ENCODE results near the gene CDK8. TPM values are rescaled to one million over a fixed set of nuclear protein-coding genes. Genes with fewer than 3 reads are reported as not detected.

CDK8 gene
- total and polyA plus RNA-seq, 9 of the 15 experiments (the other 6 are each of a cell fraction or from before 2014, with no cell fraction given): 11.3 to 33.7 (median 20.3) TPM

DNA sequence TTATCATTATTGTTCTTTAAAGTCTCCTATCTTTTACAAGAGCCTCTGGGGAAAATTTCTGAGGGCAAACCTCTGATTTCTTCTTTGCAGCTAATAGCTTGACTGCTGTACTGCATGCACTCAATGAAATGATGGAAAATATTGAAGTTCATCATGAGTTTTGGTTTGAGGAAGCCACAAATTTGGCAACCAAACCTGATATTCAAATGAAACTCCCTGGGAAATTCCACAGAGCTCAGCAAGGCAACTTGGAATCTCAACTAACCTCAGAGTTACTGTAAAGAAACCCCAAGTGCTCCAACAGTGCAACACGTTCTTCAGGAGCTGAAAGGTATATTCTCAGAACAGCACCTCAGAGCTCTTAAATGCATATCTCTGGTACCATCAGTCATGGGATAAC lies 17.6 kb upstream of the CDK8 start (continued):
- TF ChIP-seq, protein P1, sequence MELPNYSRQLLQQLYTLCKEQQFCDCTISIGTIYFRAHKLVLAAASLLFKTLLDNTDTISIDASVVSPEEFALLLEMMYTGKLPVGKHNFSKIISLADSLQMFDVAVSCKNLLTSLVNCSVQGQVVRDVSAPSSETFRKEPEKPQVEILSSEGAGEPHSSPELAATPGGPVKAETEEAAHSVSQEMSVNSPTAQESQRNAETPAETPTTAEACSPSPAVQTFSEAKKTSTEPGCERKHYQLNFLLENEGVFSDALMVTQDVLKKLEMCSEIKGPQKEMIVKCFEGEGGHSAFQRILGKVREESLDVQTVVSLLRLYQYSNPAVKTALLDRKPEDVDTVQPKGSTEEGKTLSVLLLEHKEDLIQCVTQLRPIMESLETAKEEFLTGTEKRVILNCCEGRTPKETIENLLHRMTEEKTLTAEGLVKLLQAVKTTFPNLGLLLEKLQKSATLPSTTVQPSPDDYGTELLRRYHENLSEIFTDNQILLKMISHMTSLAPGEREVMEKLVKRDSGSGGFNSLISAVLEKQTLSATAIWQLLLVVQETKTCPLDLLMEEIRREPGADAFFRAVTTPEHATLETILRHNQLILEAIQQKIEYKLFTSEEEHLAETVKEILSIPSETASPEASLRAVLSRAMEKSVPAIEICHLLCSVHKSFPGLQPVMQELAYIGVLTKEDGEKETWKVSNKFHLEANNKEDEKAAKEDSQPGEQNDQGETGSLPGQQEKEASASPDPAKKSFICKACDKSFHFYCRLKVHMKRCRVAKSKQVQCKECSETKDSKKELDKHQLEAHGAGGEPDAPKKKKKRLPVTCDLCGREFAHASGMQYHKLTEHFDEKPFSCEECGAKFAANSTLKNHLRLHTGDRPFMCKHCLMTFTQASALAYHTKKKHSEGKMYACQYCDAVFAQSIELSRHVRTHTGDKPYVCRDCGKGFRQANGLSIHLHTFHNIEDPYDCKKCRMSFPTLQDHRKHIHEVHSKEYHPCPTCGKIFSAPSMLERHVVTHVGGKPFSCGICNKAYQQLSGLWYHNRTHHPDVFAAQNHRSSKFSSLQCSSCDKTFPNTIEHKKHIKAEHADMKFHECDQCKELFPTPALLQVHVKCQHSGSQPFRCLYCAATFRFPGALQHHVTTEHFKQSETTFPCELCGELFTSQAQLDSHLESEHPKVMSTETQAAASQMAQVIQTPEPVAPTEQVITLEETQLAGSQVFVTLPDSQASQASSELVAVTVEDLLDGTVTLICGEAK (IDR thresholded peaks at IDR 0.05): no peak
- TF ChIP-seq, protein P1 (CRISPR knock-in tag; IDR thresholded peaks at IDR 0.05): no peak
- TF ChIP-seq HCFC1 (IDR thresholded peaks at IDR 0.05; ENCODE audit: low read depth, low read length): no peak
- TF ChIP-seq BDP1 (IDR thresholded peaks at IDR 0.05; ENCODE audit: insufficient read depth, insufficient read length): no peak
- TF ChIP-seq HIVEP1 (CRISPR knock-in tag; IDR thresholded peaks at IDR 0.05): no peak
- TF ChIP-seq KDM5B (IDR thresholded peaks at IDR 0.05; ENCODE audit: insufficient replicate concordance, low read depth, low read length): no peak
- no peak for TF ChIP-seq POLR2AphosphoS5 (IDR thresholded peaks at IDR 0.05; ENCODE audit: control insufficient read depth, insufficient read depth, low read depth, low read length)
- TF ChIP-seq ELF4 (CRISPR knock-in tag; IDR thresholded peaks at IDR 0.05): no peak
- no peak for TF ChIP-seq NFATC3 (IDR thresholded peaks at IDR 0.05)
- no peak for TF ChIP-seq CREB1 (IDR thresholded peaks at IDR 0.05)
- TF ChIP-seq CREB1 (CRISPR knock-in tag; IDR thresholded peaks at IDR 0.05): no peak
- TF ChIP-seq, protein P2, sequence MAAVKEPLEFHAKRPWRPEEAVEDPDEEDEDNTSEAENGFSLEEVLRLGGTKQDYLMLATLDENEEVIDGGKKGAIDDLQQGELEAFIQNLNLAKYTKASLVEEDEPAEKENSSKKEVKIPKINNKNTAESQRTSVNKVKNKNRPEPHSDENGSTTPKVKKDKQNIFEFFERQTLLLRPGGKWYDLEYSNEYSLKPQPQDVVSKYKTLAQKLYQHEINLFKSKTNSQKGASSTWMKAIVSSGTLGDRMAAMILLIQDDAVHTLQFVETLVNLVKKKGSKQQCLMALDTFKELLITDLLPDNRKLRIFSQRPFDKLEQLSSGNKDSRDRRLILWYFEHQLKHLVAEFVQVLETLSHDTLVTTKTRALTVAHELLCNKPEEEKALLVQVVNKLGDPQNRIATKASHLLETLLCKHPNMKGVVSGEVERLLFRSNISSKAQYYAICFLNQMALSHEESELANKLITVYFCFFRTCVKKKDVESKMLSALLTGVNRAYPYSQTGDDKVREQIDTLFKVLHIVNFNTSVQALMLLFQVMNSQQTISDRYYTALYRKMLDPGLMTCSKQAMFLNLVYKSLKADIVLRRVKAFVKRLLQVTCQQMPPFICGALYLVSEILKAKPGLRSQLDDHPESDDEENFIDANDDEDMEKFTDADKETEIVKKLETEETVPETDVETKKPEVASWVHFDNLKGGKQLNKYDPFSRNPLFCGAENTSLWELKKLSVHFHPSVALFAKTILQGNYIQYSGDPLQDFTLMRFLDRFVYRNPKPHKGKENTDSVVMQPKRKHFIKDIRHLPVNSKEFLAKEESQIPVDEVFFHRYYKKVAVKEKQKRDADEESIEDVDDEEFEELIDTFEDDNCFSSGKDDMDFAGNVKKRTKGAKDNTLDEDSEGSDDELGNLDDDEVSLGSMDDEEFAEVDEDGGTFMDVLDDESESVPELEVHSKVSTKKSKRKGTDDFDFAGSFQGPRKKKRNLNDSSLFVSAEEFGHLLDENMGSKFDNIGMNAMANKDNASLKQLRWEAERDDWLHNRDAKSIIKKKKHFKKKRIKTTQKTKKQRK (IDR thresholded peaks at IDR 0.05; ENCODE audit: borderline replicate concordance, low read depth, low read length): no peak

All from K562 (cell line).